Peyer's patch (tissue), 4 donors: ENCODE measurements around the gene TRPM3. TPM values are rescaled to one million over a fixed set of nuclear protein-coding genes. Genes with fewer than 3 reads are reported as not detected.

Experiments
- DNase-seq, 3 donors: peaks; one replicate each; pipeline ENCODE4 v3.0.0-alpha.2; 2017 to 2019
- H3K27ac ChIP-seq, 4 donors: fragments of 200-600 bp; sonication (generic); one replicate each; pipeline ENCODE4 v1.5.1; 2016 to 2019
- H3K27me3 ChIP-seq, 2 donors: fragments of 200-600 bp; sonication (generic); one replicate each; pipeline ENCODE4 v1.5.1; 2019
- H3K36me3 ChIP-seq, 3 donors: fragments of 200-600 bp; sonication (generic); one replicate each; pipeline ENCODE4 v1.5.1; 2016 to 2019
- H3K4me1 ChIP-seq, 4 donors: fragments of 200-600 bp; sonication (generic); one replicate each; pipeline ENCODE4 v1.5.1; 2016 to 2019
- H3K4me3 ChIP-seq, 4 donors: fragments of 200-600 bp; sonication (generic); 1 replicate in 3 of 4; 2 replicates in 1 of 4; pipeline ENCODE4 v1.5.1; 2016 to 2019; ENCODE audit warnings: mild to moderate bottlenecking in 1 of 4
- H3K9me3 ChIP-seq, 4 donors: fragments of 200-600 bp; sonication (generic); one replicate each; pipeline ENCODE4 v1.5.1; 2016 to 2019; ENCODE audit warnings: mild to moderate bottlenecking in 1 of 4
- POLR2A ChIP-seq, 2 donors: fragments of 450-650 bp; IDR thresholded peaks; one replicate each; pipeline ENCODE4 v1.5.1; 2017; ENCODE audit warnings: antibody characterized with exemption in 2 of 2, mild to moderate bottlenecking in 2 of 2, moderate library complexity in 2 of 2
- total RNA-seq, 4 donors: library from RNA; depleted of rRNA; stranded (reverse); fragments of >200 nt; gene quantifications; one replicate each; pipeline ENCODE4 v1.1.0, GENCODE V29; 2016
- TF ChIP-seq, protein P1 (sequence below), 6 experiments: fragments of 450-650 bp in 4 of 6; fragments of 200-600 bp in 2 of 6; sonication (generic) in 1 of 6; IDR thresholded peaks; one replicate each; pipeline ENCODE4 v1.5.1; 2017 to 2019; ENCODE audit warnings: antibody characterized with exemption in 6 of 6, mild to moderate bottlenecking in 3 of 6, moderate library complexity in 1 of 6

The TRPM3 gene
- total RNA-seq, 4 donors from 2014 or later = 0.28 to 0.80 TPM; not detected in 2

GRCh38 chr9:70642341-70642740, 479.1 kb downstream of the TRPM3 start:
- H3K27ac ChIP-seq = no peak overlapping the region

DNA sequence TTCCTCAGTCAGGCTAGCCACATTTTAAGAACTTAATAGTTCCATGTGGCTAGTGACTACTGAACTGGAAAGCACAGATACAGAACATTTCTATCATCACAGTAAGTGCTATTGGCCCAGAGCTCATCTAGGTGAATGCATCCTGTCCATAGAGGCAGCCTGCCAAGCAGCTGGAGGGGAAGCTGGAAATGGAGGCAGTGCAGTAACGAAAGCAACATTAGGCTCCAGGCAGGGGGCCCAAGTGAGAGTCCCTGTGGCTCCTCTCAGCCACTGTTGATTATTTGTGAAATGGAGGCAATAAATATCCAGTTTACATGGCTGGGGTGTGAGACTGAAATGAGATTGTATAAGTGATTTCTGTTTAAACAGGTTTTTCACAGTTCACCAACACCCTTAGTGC, 479.8 kb downstream of the TRPM3 start:
- H3K27me3 ChIP-seq = no peaks in the 10 kb centered on the region
- H3K4me3 ChIP-seq = no peak overlapping the region
- no peaks in the 10 kb centered on the region for H3K4me1 ChIP-seq
- no peaks in the 10 kb centered on the region for H3K36me3 ChIP-seq
- H3K27ac ChIP-seq = no peak overlapping the region
- no peaks in the 10 kb centered on the region for H3K9me3 ChIP-seq
- TF ChIP-seq, protein P1, sequence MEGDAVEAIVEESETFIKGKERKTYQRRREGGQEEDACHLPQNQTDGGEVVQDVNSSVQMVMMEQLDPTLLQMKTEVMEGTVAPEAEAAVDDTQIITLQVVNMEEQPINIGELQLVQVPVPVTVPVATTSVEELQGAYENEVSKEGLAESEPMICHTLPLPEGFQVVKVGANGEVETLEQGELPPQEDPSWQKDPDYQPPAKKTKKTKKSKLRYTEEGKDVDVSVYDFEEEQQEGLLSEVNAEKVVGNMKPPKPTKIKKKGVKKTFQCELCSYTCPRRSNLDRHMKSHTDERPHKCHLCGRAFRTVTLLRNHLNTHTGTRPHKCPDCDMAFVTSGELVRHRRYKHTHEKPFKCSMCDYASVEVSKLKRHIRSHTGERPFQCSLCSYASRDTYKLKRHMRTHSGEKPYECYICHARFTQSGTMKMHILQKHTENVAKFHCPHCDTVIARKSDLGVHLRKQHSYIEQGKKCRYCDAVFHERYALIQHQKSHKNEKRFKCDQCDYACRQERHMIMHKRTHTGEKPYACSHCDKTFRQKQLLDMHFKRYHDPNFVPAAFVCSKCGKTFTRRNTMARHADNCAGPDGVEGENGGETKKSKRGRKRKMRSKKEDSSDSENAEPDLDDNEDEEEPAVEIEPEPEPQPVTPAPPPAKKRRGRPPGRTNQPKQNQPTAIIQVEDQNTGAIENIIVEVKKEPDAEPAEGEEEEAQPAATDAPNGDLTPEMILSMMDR (IDR thresholded peaks at IDR 0.05) = no peak
- no peak for TF ChIP-seq POLR2A (IDR thresholded peaks at IDR 0.05)
- no peak for DNase-seq

More at GRCh38 chr9:70642341-70642740, 479.1 kb downstream of the TRPM3 start:
- no peaks in the 10 kb centered on the region for H3K36me3 ChIP-seq
- no peaks in the 10 kb centered on the region for H3K4me1 ChIP-seq
- H3K4me3 ChIP-seq = no peak overlapping the region
- no peak for DNase-seq
- H3K9me3 ChIP-seq = no peaks in the 10 kb centered on the region
- H3K27me3 ChIP-seq = no peaks in the 10 kb centered on the region
- TF ChIP-seq, protein P1 (IDR thresholded peaks at IDR 0.05) = no peak
- no peak for TF ChIP-seq POLR2A (IDR thresholded peaks at IDR 0.05)

GRCh38 chr9:70641031-70641430, 480.4 kb downstream of the TRPM3 start:
- no peak for TF ChIP-seq POLR2A (IDR thresholded peaks at IDR 0.05)
- TF ChIP-seq, protein P1 (IDR thresholded peaks at IDR 0.05) = no peak
- DNase-seq = no peak
- Histone ChIP-seq H3K27ac (no peak overlapping the region), H3K4me3 (no peak overlapping the region), H3K9me3 (no peaks in the 10 kb centered on the region), H3K36me3 (no peaks in the 10 kb centered on the region), H3K27me3 (no peaks in the 10 kb centered on the region), H3K4me1 (no peaks in the 10 kb centered on the region)

GRCh38 chr9:70639853-70640814, 481.3 kb downstream of the TRPM3 start:
- Histone ChIP-seq H3K9me3 (no peaks in the 10 kb centered on the region), H3K4me3 (no peak overlapping the region), H3K27ac (no peak overlapping the region), H3K4me1 (no peaks in the 10 kb centered on the region), H3K27me3 (no peaks in the 10 kb centered on the region), H3K36me3 (no peaks in the 10 kb centered on the region)
- TF ChIP-seq, protein P1 (IDR thresholded peaks at IDR 0.05) = peak in 4 of 6 experiments; percentile 42 to 68 (median 66)
- TF ChIP-seq POLR2A (IDR thresholded peaks at IDR 0.05) = no peak
- no peak for DNase-seq

- Histone ChIP-seq H3K36me3 (no peaks in the 10 kb centered on the region), H3K9me3 (no peaks in the 10 kb centered on the region), H3K27ac (no peak overlapping the region), H3K4me3 (no peak overlapping the region), H3K27me3 (no peaks in the 10 kb centered on the region), H3K4me1 (no peaks in the 10 kb centered on the region)
- TF ChIP-seq POLR2A (IDR thresholded peaks at IDR 0.05) = no peak
- TF ChIP-seq, protein P1 (IDR thresholded peaks at IDR 0.05) = no peak
- no peak for DNase-seq
These were observed 485.6 kb downstream of the TRPM3 start for GRCh38 chr9:70635790-70636189.
